Fibroblast of peridontal ligament (primary cell): ENCODE results near the gene LMLN.
"Not testable (repeated sequence)": the region's sequence is repeated elsewhere in the genome, so short reads cannot be mapped to it uniquely, and the experiment has no call there.

Source experiments
- DNase-seq: peaks from one replicate; pipeline ENCODE4 v3.0.0-alpha.2; 2010; ENCODE audit errors: extremely low read depth

LMLN gene

GRCh38 chr3:198079771-198080520 lies 119.9 kb downstream of the LMLN start:
- no peak for DNase-seq

- peak; percentile 42 for DNase-seq
These were observed 120.7 kb downstream of the LMLN start for GRCh38 chr3:198080521-198081384.

GRCh38 chr3:198081421-198081844 lies 121.4 kb downstream of the LMLN start:
- DNase-seq = no peak

- DNase-seq = not testable (repeated sequence)
These were observed 122.2 kb downstream of the LMLN start for GRCh38 chr3:198082226-198082625.

- no peak for DNase-seq
These were observed 128.5 kb downstream of the LMLN start for GRCh38 chr3:198088421-198088955.

GRCh38 chr3:198090795-198091332 lies 130.8 kb downstream of the LMLN start:
- DNase-seq = no peak

GRCh38 chr3:198092276-198092675 lies 132.3 kb downstream of the LMLN start:
- no peak for DNase-seq

- no peak for DNase-seq
These were observed 133.2 kb downstream of the LMLN start for GRCh38 chr3:198093112-198093679.
